Measurements from ENCODE around the gene GRIP2. TPM values are rescaled to one million over a fixed set of nuclear protein-coding genes. Genes with fewer than 3 reads are reported as not detected.

Gene GRIP2
- polyA plus RNA-seq, 3 donors: not detected

GRCh38 chr3:14494279-14494972 lies 45.7 kb downstream of the GRIP2 start:
- Mint-ChIP-seq H3K4me3 (no peak overlapping the region), H3K9me3 (peaks cover 0 to 4% (median 0%) of the 10 kb centered on the region in 7 donors), H3K36me3 (peaks cover 19 to 20% of the 10 kb centered on the region in 2 donors), H3K27me3 (ENCODE audit: low read depth in 3 of 3) (peaks cover 3 to 5% (median 3%) of the 10 kb centered on the region in 3 donors), H3K4me1 (no peaks in the 10 kb centered on the region), H3K27ac (no peak overlapping the region)
- H3K4me2 ChIP-seq (replicated peaks; ENCODE audit: extremely low read depth, low read length, poor library complexity, severe bottlenecking): no peak overlapping the region
- 97% methylated on average over 14 of the region's 17 CpGs for WGBS (ENCODE audit: insufficient coverage)
- H3K27me3 ChIP-seq (ENCODE audit: control insufficient read depth in 2 of 2, insufficient read depth in 2 of 2, low read length in 2 of 2): no peaks in the 10 kb centered on the region
- no peak for DNase-seq
- H3K9ac ChIP-seq (ENCODE audit: insufficient read depth, low read length, poor library complexity, severe bottlenecking): no peak overlapping the region
- H3K27ac ChIP-seq (ENCODE audit: low read depth in 1 of 2, low read length in 2 of 2): no peak overlapping the region
- H3K36me3 ChIP-seq (replicated peaks in 1 of 2; ENCODE audit: control insufficient read depth in 1 of 2, insufficient read depth in 2 of 2, low read length in 2 of 2): peaks cover 7 to 20% of the 10 kb centered on the region in 2 donors
- H4K20me1 ChIP-seq (ENCODE audit: insufficient read depth, low read length): peaks cover 19% of the 10 kb centered on the region
- no peak for TF ChIP-seq CTCF (IDR thresholded peaks at IDR 0.05)
- no peak overlapping the region for H3K4me3 ChIP-seq (replicated peaks in 1 of 3; ENCODE audit: low read depth in 2 of 3, low read length in 3 of 3)
- no peaks in the 10 kb centered on the region for H3K4me1 ChIP-seq (ENCODE audit: control insufficient read depth in 1 of 2, insufficient read depth in 2 of 2, low read length in 2 of 2)
- no peaks in the 10 kb centered on the region for H3K79me2 ChIP-seq (ENCODE audit: insufficient read depth, low read length)
- intact Hi-C loops (cut with micrococcal nuclease): no loop called here
- H2AFZ ChIP-seq (ENCODE audit: insufficient read depth, low read depth, low read length, poor library complexity, severe bottlenecking): no peak overlapping the region
- H3K9me3 ChIP-seq (replicated peaks in 1 of 2; ENCODE audit: control insufficient read depth in 1 of 2, insufficient read depth in 1 of 2, low read length in 2 of 2): no peaks in the 10 kb centered on the region

GRCh38 chr3:14492948-14493881 lies 46.9 kb downstream of the GRIP2 start:
- Mint-ChIP-seq H3K27me3 (ENCODE audit: low read depth in 3 of 3) (peaks cover 2 to 3% (median 3%) of the 10 kb centered on the region in 3 donors), H3K4me3 (no peak overlapping the region), H3K36me3 (peaks cover 30% of the 10 kb centered on the region in 2 donors), H3K9me3 (peaks cover 0 to 4% (median 0%) of the 10 kb centered on the region in 7 donors), H3K27ac (peak overlapping the region in 1 of 7 donors; percentile 44), H3K4me1 (no peaks in the 10 kb centered on the region)
- no peaks in the 10 kb centered on the region for H3K79me2 ChIP-seq (ENCODE audit: insufficient read depth, low read length)
- peaks cover 16 to 31% of the 10 kb centered on the region in 2 donors for H3K36me3 ChIP-seq (replicated peaks in 1 of 2; ENCODE audit: control insufficient read depth in 1 of 2, insufficient read depth in 2 of 2, low read length in 2 of 2)
- 96% methylated on average over 27 of the region's 31 CpGs for WGBS (ENCODE audit: insufficient coverage)
- no peak overlapping the region for H3K27ac ChIP-seq (ENCODE audit: low read depth in 1 of 2, low read length in 2 of 2)
- H3K4me1 ChIP-seq (ENCODE audit: control insufficient read depth in 1 of 2, insufficient read depth in 2 of 2, low read length in 2 of 2): no peaks in the 10 kb centered on the region
- H3K9ac ChIP-seq (ENCODE audit: insufficient read depth, low read length, poor library complexity, severe bottlenecking): no peak overlapping the region
- H2AFZ ChIP-seq (ENCODE audit: insufficient read depth, low read depth, low read length, poor library complexity, severe bottlenecking): no peak overlapping the region
- no peak for DNase-seq
- H4K20me1 ChIP-seq (ENCODE audit: insufficient read depth, low read length): peaks cover 25% of the 10 kb centered on the region
- H3K4me3 ChIP-seq (replicated peaks in 1 of 3; ENCODE audit: low read depth in 2 of 3, low read length in 3 of 3): no peak overlapping the region
- no peak overlapping the region for H3K4me2 ChIP-seq (replicated peaks; ENCODE audit: extremely low read depth, low read length, poor library complexity, severe bottlenecking)
- intact Hi-C loops (cut with micrococcal nuclease): no loop called here
- no peak for TF ChIP-seq CTCF (IDR thresholded peaks at IDR 0.05)
- no peaks in the 10 kb centered on the region for H3K27me3 ChIP-seq (ENCODE audit: control insufficient read depth in 2 of 2, insufficient read depth in 2 of 2, low read length in 2 of 2)
- no peaks in the 10 kb centered on the region for H3K9me3 ChIP-seq (replicated peaks in 1 of 2; ENCODE audit: control insufficient read depth in 1 of 2, insufficient read depth in 1 of 2, low read length in 2 of 2)

Measured in CD14-positive monocyte (primary cell).